ENCODE data around the gene PRDM1.
A peak's percentile ranks its signal among the peaks of the same experiment; 100 is the strongest.

The PRDM1 gene

GRCh38 chr6:106079961-106080762, 6.0 kb upstream of the PRDM1 start:
- Histone ChIP-seq H3K9ac (ENCODE audit: low read depth, low read length) (no peak overlapping the region), H3K4me1 (ENCODE audit: insufficient read depth, low read length) (peaks cover 7% of the 10 kb centered on the region), H3K9me3 (ENCODE audit: control insufficient read depth, insufficient read depth, low read length) (no peaks in the 10 kb centered on the region), H3K36me3 (ENCODE audit: insufficient read depth, low read length) (no peaks in the 10 kb centered on the region)

- Histone ChIP-seq H3K36me3 (ENCODE audit: insufficient read depth, low read length) (no peaks in the 10 kb centered on the region), H3K9me3 (ENCODE audit: control insufficient read depth, insufficient read depth, low read length) (no peaks in the 10 kb centered on the region), H3K9ac (ENCODE audit: low read depth, low read length) (no peak overlapping the region), H3K4me1 (ENCODE audit: insufficient read depth, low read length) (peaks cover 7% of the 10 kb centered on the region)
Observed at GRCh38 chr6:106080763-106081095, 5.4 kb upstream of the PRDM1 start.

- H3K9me3 ChIP-seq (ENCODE audit: control insufficient read depth, insufficient read depth, low read length): no peaks in the 10 kb centered on the region
- no peaks in the 10 kb centered on the region for H3K36me3 ChIP-seq (ENCODE audit: insufficient read depth, low read length)
- H3K4me1 ChIP-seq (ENCODE audit: insufficient read depth, low read length): peaks cover 7% of the 10 kb centered on the region
- H3K9ac ChIP-seq (ENCODE audit: low read depth, low read length): no peak overlapping the region
Observed at GRCh38 chr6:106081715-106082114, 4.4 kb upstream of the PRDM1 start.

GRCh38 chr6:106082735-106083398, 3.3 kb upstream of the PRDM1 start:
- Histone ChIP-seq H3K9me3 (ENCODE audit: control insufficient read depth, insufficient read depth, low read length) (no peaks in the 10 kb centered on the region), H3K9ac (ENCODE audit: low read depth, low read length) (no peak overlapping the region), H3K4me1 (ENCODE audit: insufficient read depth, low read length) (peaks cover 7% of the 10 kb centered on the region), H3K36me3 (ENCODE audit: insufficient read depth, low read length) (no peaks in the 10 kb centered on the region)

- Histone ChIP-seq H3K4me1 (ENCODE audit: insufficient read depth, low read length) (peaks cover 13% of the 10 kb centered on the region), H3K9me3 (ENCODE audit: control insufficient read depth, insufficient read depth, low read length) (no peaks in the 10 kb centered on the region), H3K9ac (ENCODE audit: low read depth, low read length) (no peak overlapping the region)
Observed at GRCh38 chr6:106083618-106084017, 2.5 kb upstream of the PRDM1 start.

GRCh38 chr6:106084106-106084988, 1.8 kb upstream of the PRDM1 start:
- Histone ChIP-seq H3K9me3 (ENCODE audit: control insufficient read depth, insufficient read depth, low read length) (no peaks in the 10 kb centered on the region), H3K9ac (ENCODE audit: low read depth, low read length) (no peak overlapping the region), H3K4me1 (ENCODE audit: insufficient read depth, low read length) (peaks cover 13% of the 10 kb centered on the region), H3K36me3 (ENCODE audit: insufficient read depth, low read length) (no peaks in the 10 kb centered on the region)

More at GRCh38 chr6:106083618-106084017, 2.5 kb upstream of the PRDM1 start:
- no peaks in the 10 kb centered on the region for H3K36me3 ChIP-seq (ENCODE audit: insufficient read depth, low read length)

- H3K4me1 ChIP-seq (ENCODE audit: insufficient read depth, low read length): peaks cover 13% of the 10 kb centered on the region
Observed at GRCh38 chr6:106084989-106085691, 996 bp upstream of the PRDM1 start.

GRCh38 chr6:106085692-106085983, 498 bp upstream of the PRDM1 start:
- H3K4me1 ChIP-seq (ENCODE audit: insufficient read depth, low read length): peaks cover 13% of the 10 kb centered on the region
- peak overlapping the region; percentile 53 for H3K9ac ChIP-seq (ENCODE audit: low read depth, low read length)
- H3K36me3 ChIP-seq (ENCODE audit: insufficient read depth, low read length): no peaks in the 10 kb centered on the region
- H3K9me3 ChIP-seq (ENCODE audit: control insufficient read depth, insufficient read depth, low read length): no peaks in the 10 kb centered on the region

More at GRCh38 chr6:106084989-106085691, 996 bp upstream of the PRDM1 start:
- peak overlapping the region; percentile 53 for H3K9ac ChIP-seq (ENCODE audit: low read depth, low read length)
- no peaks in the 10 kb centered on the region for H3K9me3 ChIP-seq (ENCODE audit: control insufficient read depth, insufficient read depth, low read length)
- H3K36me3 ChIP-seq (ENCODE audit: insufficient read depth, low read length): no peaks in the 10 kb centered on the region

GRCh38 chr6:106086814-106087175, 659 bp downstream of the PRDM1 start:
- peak overlapping the region; percentile 53; the same call in 1 of the 2 replicates for H3K9ac ChIP-seq (ENCODE audit: low read depth, low read length)
- H3K36me3 ChIP-seq (ENCODE audit: insufficient read depth, low read length): no peaks in the 10 kb centered on the region
- peaks cover 13% of the 10 kb centered on the region for H3K4me1 ChIP-seq (ENCODE audit: insufficient read depth, low read length)
- no peaks in the 10 kb centered on the region for H3K9me3 ChIP-seq (ENCODE audit: control insufficient read depth, insufficient read depth, low read length)

GRCh38 chr6:106087548-106088325, 1.6 kb downstream of the PRDM1 start:
- Histone ChIP-seq H3K36me3 (ENCODE audit: insufficient read depth, low read length) (no peaks in the 10 kb centered on the region), H3K4me1 (ENCODE audit: insufficient read depth, low read length) (peaks cover 13% of the 10 kb centered on the region), H3K9ac (ENCODE audit: low read depth, low read length) (peak overlapping the region; percentile 19; the same call in 1 of the 2 replicates), H3K9me3 (ENCODE audit: control insufficient read depth, insufficient read depth, low read length) (no peaks in the 10 kb centered on the region)

GRCh38 chr6:106090001-106090400, 3.9 kb downstream of the PRDM1 start:
- Histone ChIP-seq H3K9ac (ENCODE audit: low read depth, low read length) (no peak overlapping the region), H3K9me3 (ENCODE audit: control insufficient read depth, insufficient read depth, low read length) (no peaks in the 10 kb centered on the region), H3K4me1 (ENCODE audit: insufficient read depth, low read length) (peaks cover 7% of the 10 kb centered on the region; the same call in 1 of the 2 replicates), H3K36me3 (ENCODE audit: insufficient read depth, low read length) (no peaks in the 10 kb centered on the region)

- Histone ChIP-seq H3K9ac (ENCODE audit: low read depth, low read length) (no peak overlapping the region), H3K9me3 (ENCODE audit: control insufficient read depth, insufficient read depth, low read length) (no peaks in the 10 kb centered on the region), H3K36me3 (ENCODE audit: insufficient read depth, low read length) (no peaks in the 10 kb centered on the region), H3K4me1 (ENCODE audit: insufficient read depth, low read length) (peaks cover 9% of the 10 kb centered on the region)
Observed at GRCh38 chr6:106092279-106092678, 6.1 kb downstream of the PRDM1 start.

GRCh38 chr6:106094261-106094963, 8.3 kb downstream of the PRDM1 start:
- Histone ChIP-seq H3K4me1 (ENCODE audit: insufficient read depth, low read length) (peaks cover 16% of the 10 kb centered on the region), H3K36me3 (ENCODE audit: insufficient read depth, low read length) (no peaks in the 10 kb centered on the region), H3K9me3 (ENCODE audit: control insufficient read depth, insufficient read depth, low read length) (no peaks in the 10 kb centered on the region), H3K9ac (ENCODE audit: low read depth, low read length) (no peak overlapping the region)

Data from ES-I3 (cell line).